Measurements from ENCODE around the gene PKNOX2. TPM values are rescaled to one million over a fixed set of nuclear protein-coding genes. Genes with fewer than 3 reads are reported as not detected.

The PKNOX2 gene
- total and polyA plus RNA-seq, 2 of the 4 experiments (the other 2 are of a cell fraction) = 0.72 to 2.3 TPM

DNA sequence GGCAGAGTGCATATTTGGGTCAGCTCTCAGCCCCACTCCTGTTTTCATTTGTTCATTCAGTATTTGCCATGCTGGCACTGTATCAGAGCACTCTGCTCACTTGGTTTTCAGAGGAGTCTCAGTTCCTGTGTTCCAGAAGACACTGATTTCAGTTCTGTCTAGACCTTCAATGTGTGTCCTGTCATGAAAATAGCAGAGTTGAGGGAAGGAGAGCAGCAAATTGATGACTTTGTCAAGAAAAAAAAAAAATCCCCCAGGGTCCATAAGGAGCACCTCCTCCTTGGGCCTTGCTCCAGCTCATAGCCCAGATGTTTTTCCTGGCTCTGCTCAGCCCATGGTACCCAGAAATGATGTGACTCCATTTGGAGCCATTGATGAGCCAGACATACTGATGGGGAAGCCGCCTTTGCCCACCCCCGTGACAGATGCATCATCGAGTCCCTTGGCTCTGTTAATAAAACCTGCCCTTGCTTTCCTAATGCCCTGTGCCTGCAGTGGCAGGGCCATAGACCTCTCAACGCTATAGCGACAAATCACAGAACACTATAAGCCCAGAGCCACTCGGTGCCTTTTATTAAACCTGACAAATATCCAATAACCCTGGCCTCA lies 107.0 kb downstream of the PKNOX2 start:
- in situ Hi-C loops (cut with MboI; ENCODE audit: low sequenced_read_pairs) (no loop called here), intact Hi-C loops (cut with micrococcal nuclease) (no loop called here), dilution Hi-C loops (cut with HindIII; ENCODE audit: low sequenced_read_pairs, unreplicated experiment) (no loop called here)
- no peak for TF ChIP-seq CTCF (conservative IDR thresholded peaks at IDR 0.05; ENCODE audit: low read depth, low read length)
- Histone ChIP-seq H2AK5ac (ENCODE audit: low read depth, low read length) (no peak overlapping the region), H3K9me3 (ENCODE audit: control insufficient read depth, insufficient read depth, low read length) (no peaks in the 10 kb centered on the region), H2BK20ac (ENCODE audit: low read depth, low read length) (no peak overlapping the region), H3K36me3 (ENCODE audit: control insufficient read depth, insufficient read depth, low read length) (no peaks in the 10 kb centered on the region), H3K18ac (ENCODE audit: low read depth, low read length) (no peak overlapping the region), H3K56ac (ENCODE audit: extremely low read depth, insufficient read depth, low read length) (no peak overlapping the region), H4K91ac (ENCODE audit: insufficient read depth, low read depth, low read length) (no peak overlapping the region), H2BK120ac (ENCODE audit: low read depth, low read length) (no peak overlapping the region), H2AK9ac (replicated peaks; ENCODE audit: low read depth, low read length, poor library complexity) (peak overlapping the region; percentile 47), H3K4me3 (ENCODE audit: insufficient read depth, low read depth, low read length) (no peak overlapping the region), H3K9me1 (ENCODE audit: insufficient read depth, low read length) (peaks cover 2% of the 10 kb centered on the region; the same call in 1 of the 2 replicates), H2BK15ac (ENCODE audit: low read depth, low read length) (0 out of 3 replicates have a peak overlapping the region, but pooled peaks have one; percentile 28), H3K4me2 (ENCODE audit: low read depth, low read length) (no peak overlapping the region), H3K4me1 (ENCODE audit: control insufficient read depth, insufficient read depth, low read length) (no peaks in the 10 kb centered on the region; the same call in 1 of the 2 replicates), H3K27ac (ENCODE audit: insufficient read depth, low read length) (no peak overlapping the region), H4K5ac (ENCODE audit: low read depth, low read length) (no peak overlapping the region), H2BK5ac (ENCODE audit: low read depth, low read length, poor library complexity, severe bottlenecking) (no peak overlapping the region), H4K8ac (ENCODE audit: low read depth in 2 of 2, low read length in 2 of 2) (no peak overlapping the region), H4K20me1 (ENCODE audit: insufficient read depth, low read length) (no peaks in the 10 kb centered on the region), H3K23ac (ENCODE audit: low read depth, low read length) (no peak overlapping the region), H3K4ac (ENCODE audit: low read depth, low read length) (no peak overlapping the region), H3K79me1 (ENCODE audit: low read depth in 1 of 2, low read length in 2 of 2) (no peaks in the 10 kb centered on the region), H3K27me3 (ENCODE audit: control insufficient read depth, insufficient read depth, low read length) (no peaks in the 10 kb centered on the region), H3K14ac (replicated peaks; ENCODE audit: low read depth, low read length) (no peak overlapping the region), H2AFZ (replicated peaks; ENCODE audit: low read length, poor library complexity) (no peak overlapping the region), H3K9ac (ENCODE audit: low read depth, low read length) (no peak overlapping the region)
- ChIA-PET POLR2A (ENCODE audit: unreplicated experiment) (no interaction called here), CTCF (no interaction called here)
- BruUV-seq (replicated peaks) = no TSS peak
- no CpG with 5 or more reads among the region's 6 CpGs for WGBS, 2 experiments (ENCODE audit: extremely low coverage in 2 of 2, insufficient read length in 1 of 2)
- no peak for ATAC-seq (ENCODE audit: low read depth)
- no peak for DNase-seq

Data from IMR-90 (cell line).